ENCODE results near the gene PRR7. TPM values are rescaled to one million over a fixed set of nuclear protein-coding genes. Genes with fewer than 3 reads are reported as not detected.

PRR7 gene
- total and polyA plus RNA-seq, 2 of the 13 experiments (the other 11 are each of a cell fraction or from before 2014, with no cell fraction given), result 4.8 to 5.0 TPM

DNA sequence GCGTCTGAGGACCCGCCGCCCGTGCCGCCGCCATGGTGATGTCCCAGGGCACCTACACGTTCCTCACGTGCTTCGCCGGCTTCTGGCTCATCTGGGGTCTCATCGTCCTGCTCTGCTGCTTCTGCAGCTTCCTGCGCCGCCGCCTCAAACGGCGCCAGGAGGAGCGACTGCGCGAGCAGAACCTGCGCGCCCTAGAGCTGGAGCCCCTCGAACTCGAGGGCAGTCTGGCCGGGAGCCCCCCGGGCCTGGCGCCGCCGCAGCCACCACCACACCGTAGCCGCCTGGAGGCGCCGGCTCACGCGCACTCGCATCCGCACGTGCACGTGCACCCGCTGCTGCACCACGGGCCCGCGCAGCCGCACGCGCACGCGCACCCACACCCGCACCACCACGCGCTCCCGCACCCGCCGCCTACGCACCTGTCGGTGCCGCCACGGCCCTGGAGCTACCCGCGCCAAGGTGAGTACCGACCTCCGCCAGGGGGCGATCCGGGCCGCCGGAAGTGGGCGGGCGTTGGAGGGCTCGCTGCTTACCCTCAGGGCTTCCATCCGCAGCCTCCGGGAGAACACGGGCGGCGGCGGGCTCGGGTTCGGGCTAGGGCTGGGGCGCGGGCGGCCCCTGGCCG, 8.5 kb downstream of the PRR7 start (continued):
- TF ChIP-seq HOXA3 (CRISPR knock-in tag; IDR thresholded peaks at IDR 0.05) (peak; percentile 90), TP53 (CRISPR knock-in tag; conservative IDR thresholded peaks at IDR 0.05) (no peak), IRF2 (CRISPR knock-in tag; IDR thresholded peaks at IDR 0.05) (peak; percentile 59; the same call in 1 of the 2 replicates), SIN3A (IDR thresholded peaks at IDR 0.05; ENCODE audit: borderline replicate concordance, low read depth, low read length) (peak; percentile 31; the same call in 1 of the 2 replicates), NONO (IDR thresholded peaks at IDR 0.05) (no peak), NONO (CRISPR knock-in tag; conservative IDR thresholded peaks at IDR 0.05) (peak; percentile 87), CENPX (CRISPR knock-in tag; IDR thresholded peaks at IDR 0.05) (no peak), FIP1L1 (IDR thresholded peaks at IDR 0.05; ENCODE audit: borderline replicate concordance, insufficient read depth, low read depth, low read length) (0 out of 2 replicates have a peak, but pooled peaks have one; percentile 29), GABPB1 (CRISPR knock-in tag; IDR thresholded peaks at IDR 0.05) (peak; percentile 95), FOXK1 (CRISPR knock-in tag; IDR thresholded peaks at IDR 0.05; ENCODE audit: borderline replicate concordance, low read depth) (peak; percentile 54; the same call in 1 of the 2 replicates), JDP2 (CRISPR knock-in tag; IDR thresholded peaks at IDR 0.05; ENCODE audit: borderline replicate concordance) (no peak; the same call in 1 of the 2 replicates), NCOR1 (IDR thresholded peaks at IDR 0.05; ENCODE audit: borderline replicate concordance, low read length) (no peak), KMT2B (CRISPR knock-in tag; IDR thresholded peaks at IDR 0.05) (0 out of 2 replicates have a peak, but pooled peaks have one; percentile 29), SNAPC2 (CRISPR knock-in tag; IDR thresholded peaks at IDR 0.05) (peak; percentile 69; the same call in 1 of the 2 replicates)
- TF ChIP-seq, protein P1, sequence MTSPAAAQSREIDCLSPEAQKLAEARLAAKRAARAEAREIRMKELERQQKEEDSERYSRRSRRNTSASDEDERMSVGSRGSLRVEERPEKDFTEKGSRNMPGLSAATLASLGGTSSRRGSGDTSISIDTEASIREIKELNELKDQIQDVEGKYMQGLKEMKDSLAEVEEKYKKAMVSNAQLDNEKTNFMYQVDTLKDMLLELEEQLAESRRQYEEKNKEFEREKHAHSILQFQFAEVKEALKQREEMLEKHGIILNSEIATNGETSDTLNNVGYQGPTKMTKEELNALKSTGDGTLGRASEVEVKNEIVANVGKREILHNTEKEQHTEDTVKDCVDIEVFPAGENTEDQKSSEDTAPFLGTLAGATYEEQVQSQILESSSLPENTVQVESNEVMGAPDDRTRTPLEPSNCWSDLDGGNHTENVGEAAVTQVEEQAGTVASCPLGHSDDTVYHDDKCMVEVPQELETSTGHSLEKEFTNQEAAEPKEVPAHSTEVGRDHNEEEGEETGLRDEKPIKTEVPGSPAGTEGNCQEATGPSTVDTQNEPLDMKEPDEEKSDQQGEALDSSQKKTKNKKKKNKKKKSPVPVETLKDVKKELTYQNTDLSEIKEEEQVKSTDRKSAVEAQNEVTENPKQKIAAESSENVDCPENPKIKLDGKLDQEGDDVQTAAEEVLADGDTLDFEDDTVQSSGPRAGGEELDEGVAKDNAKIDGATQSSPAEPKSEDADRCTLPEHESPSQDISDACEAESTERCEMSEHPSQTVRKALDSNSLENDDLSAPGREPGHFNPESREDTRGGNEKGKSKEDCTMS (CRISPR knock-in tag; conservative IDR thresholded peaks at IDR 0.05), result no peak
- TF ChIP-seq, protein P2, sequence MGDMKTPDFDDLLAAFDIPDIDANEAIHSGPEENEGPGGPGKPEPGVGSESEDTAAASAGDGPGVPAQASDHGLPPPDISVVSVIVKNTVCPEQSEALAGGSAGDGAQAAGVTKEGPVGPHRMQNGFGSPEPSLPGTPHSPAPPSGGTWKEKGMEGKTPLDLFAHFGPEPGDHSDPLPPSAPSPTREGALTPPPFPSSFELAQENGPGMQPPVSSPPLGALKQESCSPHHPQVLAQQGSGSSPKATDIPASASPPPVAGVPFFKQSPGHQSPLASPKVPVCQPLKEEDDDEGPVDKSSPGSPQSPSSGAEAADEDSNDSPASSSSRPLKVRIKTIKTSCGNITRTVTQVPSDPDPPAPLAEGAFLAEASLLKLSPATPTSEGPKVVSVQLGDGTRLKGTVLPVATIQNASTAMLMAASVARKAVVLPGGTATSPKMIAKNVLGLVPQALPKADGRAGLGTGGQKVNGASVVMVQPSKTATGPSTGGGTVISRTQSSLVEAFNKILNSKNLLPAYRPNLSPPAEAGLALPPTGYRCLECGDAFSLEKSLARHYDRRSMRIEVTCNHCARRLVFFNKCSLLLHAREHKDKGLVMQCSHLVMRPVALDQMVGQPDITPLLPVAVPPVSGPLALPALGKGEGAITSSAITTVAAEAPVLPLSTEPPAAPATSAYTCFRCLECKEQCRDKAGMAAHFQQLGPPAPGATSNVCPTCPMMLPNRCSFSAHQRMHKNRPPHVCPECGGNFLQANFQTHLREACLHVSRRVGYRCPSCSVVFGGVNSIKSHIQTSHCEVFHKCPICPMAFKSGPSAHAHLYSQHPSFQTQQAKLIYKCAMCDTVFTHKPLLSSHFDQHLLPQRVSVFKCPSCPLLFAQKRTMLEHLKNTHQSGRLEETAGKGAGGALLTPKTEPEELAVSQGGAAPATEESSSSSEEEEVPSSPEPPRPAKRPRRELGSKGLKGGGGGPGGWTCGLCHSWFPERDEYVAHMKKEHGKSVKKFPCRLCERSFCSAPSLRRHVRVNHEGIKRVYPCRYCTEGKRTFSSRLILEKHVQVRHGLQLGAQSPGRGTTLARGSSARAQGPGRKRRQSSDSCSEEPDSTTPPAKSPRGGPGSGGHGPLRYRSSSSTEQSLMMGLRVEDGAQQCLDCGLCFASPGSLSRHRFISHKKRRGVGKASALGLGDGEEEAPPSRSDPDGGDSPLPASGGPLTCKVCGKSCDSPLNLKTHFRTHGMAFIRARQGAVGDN (CRISPR knock-in tag; IDR thresholded peaks at IDR 0.05), result peak; percentile 91
- TF ChIP-seq, protein P3, sequence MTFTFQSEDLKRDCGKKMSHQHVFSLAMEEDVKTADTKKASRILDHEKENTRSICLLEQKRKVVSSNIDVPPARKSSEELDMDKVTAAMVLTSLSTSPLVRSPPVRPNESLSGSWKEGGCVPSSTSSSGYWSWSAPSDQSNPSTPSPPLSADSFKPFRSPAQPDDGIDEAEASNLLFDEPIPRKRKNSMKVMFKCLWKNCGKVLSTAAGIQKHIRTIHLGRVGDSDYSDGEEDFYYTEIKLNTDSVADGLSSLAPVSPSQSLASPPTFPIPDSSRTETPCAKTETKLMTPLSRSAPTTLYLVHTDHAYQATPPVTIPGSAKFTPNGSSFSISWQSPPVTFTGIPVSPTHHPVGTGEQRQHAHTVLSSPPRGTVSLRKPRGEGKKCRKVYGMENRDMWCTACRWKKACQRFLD (CRISPR knock-in tag; IDR thresholded peaks at IDR 0.05; ENCODE audit: borderline replicate concordance), result no peak
- TF ChIP-seq, protein P4, sequence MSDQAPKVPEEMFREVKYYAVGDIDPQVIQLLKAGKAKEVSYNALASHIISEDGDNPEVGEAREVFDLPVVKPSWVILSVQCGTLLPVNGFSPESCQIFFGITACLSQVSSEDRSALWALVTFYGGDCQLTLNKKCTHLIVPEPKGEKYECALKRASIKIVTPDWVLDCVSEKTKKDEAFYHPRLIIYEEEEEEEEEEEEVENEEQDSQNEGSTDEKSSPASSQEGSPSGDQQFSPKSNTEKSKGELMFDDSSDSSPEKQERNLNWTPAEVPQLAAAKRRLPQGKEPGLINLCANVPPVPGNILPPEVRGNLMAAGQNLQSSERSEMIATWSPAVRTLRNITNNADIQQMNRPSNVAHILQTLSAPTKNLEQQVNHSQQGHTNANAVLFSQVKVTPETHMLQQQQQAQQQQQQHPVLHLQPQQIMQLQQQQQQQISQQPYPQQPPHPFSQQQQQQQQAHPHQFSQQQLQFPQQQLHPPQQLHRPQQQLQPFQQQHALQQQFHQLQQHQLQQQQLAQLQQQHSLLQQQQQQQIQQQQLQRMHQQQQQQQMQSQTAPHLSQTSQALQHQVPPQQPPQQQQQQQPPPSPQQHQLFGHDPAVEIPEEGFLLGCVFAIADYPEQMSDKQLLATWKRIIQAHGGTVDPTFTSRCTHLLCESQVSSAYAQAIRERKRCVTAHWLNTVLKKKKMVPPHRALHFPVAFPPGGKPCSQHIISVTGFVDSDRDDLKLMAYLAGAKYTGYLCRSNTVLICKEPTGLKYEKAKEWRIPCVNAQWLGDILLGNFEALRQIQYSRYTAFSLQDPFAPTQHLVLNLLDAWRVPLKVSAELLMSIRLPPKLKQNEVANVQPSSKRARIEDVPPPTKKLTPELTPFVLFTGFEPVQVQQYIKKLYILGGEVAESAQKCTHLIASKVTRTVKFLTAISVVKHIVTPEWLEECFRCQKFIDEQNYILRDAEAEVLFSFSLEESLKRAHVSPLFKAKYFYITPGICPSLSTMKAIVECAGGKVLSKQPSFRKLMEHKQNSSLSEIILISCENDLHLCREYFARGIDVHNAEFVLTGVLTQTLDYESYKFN (CRISPR knock-in tag; conservative IDR thresholded peaks at IDR 0.05), result peak; percentile 54

Data from HepG2 (cell line).